Measurements from ENCODE around the gene RALB. TPM values are rescaled to one million over a fixed set of nuclear protein-coding genes. Genes with fewer than 3 reads are reported as not detected.

Gene RALB
- total and polyA plus RNA-seq, 2 of the 4 experiments (the other 2 are of a cell fraction): 53.6 to 54.7 TPM

DNA sequence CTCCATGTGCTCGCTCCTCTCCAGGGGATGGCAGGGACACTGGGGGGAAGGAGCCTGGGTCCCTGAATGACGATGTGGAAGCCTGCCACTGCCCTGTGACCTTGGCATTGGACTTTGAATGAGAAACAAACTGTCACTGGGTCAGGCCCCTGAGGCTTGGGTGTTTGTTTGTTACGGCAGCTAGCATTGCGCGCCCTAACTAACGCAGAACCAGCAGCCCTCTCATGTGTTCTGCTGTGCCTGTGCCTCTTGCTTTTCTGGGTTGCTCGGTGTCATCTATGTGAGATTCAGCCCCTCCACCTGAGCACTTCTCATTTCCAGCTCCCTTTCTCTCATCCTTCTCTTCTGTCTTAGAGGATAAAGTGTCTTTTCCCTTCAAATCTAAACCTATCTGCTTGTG is 69.7 kb downstream of the RALB start:
- no peak overlapping the region for H2BK120ac ChIP-seq (ENCODE audit: low read depth, low read length)
- no peak overlapping the region for H2AK5ac ChIP-seq (ENCODE audit: low read depth, low read length)
- H2BK5ac ChIP-seq (ENCODE audit: low read depth, low read length, poor library complexity, severe bottlenecking): no peak overlapping the region
- H2BK15ac ChIP-seq (ENCODE audit: low read depth, low read length): no peak overlapping the region
- no peak overlapping the region for H4K91ac ChIP-seq (ENCODE audit: insufficient read depth, low read depth, low read length)
- no peak overlapping the region for H3K9ac ChIP-seq (ENCODE audit: low read depth, low read length)
- no peak overlapping the region for H3K4ac ChIP-seq (ENCODE audit: low read depth, low read length)
- H3K18ac ChIP-seq (ENCODE audit: low read depth, low read length): no peak overlapping the region
- WGBS, 2 experiments (ENCODE audit: extremely low coverage in 2 of 2, insufficient read length in 1 of 2): 91% methylated on average over 5 of the region's 7 CpGs; no CpG with 5 or more reads in 1 of the 2 experiments
- no peak overlapping the region for H4K5ac ChIP-seq (ENCODE audit: low read depth, low read length)
- no peak for DNase-seq
- H3K9me3 ChIP-seq (ENCODE audit: control insufficient read depth, insufficient read depth, low read length): no peaks in the 10 kb centered on the region
- H4K8ac ChIP-seq (ENCODE audit: low read depth in 2 of 2, low read length in 2 of 2): no peak overlapping the region
- dilution Hi-C loops (cut with HindIII; ENCODE audit: low sequenced_read_pairs, unreplicated experiment): no loop called here
- no peak overlapping the region for H3K14ac ChIP-seq (replicated peaks; ENCODE audit: low read depth, low read length)
- H3K56ac ChIP-seq (ENCODE audit: extremely low read depth, insufficient read depth, low read length): no peak overlapping the region
- ATAC-seq (ENCODE audit: low read depth): no peak
- no peak overlapping the region for H3K4me2 ChIP-seq (ENCODE audit: low read depth, low read length)
- TF ChIP-seq RAD21 (IDR thresholded peaks at IDR 0.05; ENCODE audit: low read length) (no peak), RCOR1 (IDR thresholded peaks at IDR 0.05; ENCODE audit: insufficient replicate concordance, low read length) (no peak), RFX5 (IDR thresholded peaks at IDR 0.05; ENCODE audit: low read depth, low read length) (no peak), BHLHE40 (IDR thresholded peaks at IDR 0.05; ENCODE audit: low read depth, low read length) (no peak), CTCF (conservative IDR thresholded peaks at IDR 0.05; ENCODE audit: low read depth, low read length) (no peak), MXI1 (IDR thresholded peaks at IDR 0.05; ENCODE audit: borderline replicate concordance, low read depth, low read length) (no peak), MAFK (IDR thresholded peaks at IDR 0.05; ENCODE audit: low read depth, low read length) (no peak), SMC3 (IDR thresholded peaks at IDR 0.05; ENCODE audit: low read depth, low read length) (no peak), MAZ (IDR thresholded peaks at IDR 0.05; ENCODE audit: borderline replicate concordance, low read depth, low read length) (no peak), CHD1 (IDR thresholded peaks at IDR 0.05; ENCODE audit: low read depth, low read length) (no peak), NFE2L2 (IDR thresholded peaks at IDR 0.05; ENCODE audit: low read depth, low read length) (no peak), USF2 (IDR thresholded peaks at IDR 0.05; ENCODE audit: low read depth, low read length) (no peak), FOS (IDR thresholded peaks at IDR 0.05; ENCODE audit: low read depth, low read length) (no peak), CEBPB (IDR thresholded peaks at IDR 0.05; ENCODE audit: low read depth, low read length) (no peak), POLR2A (IDR thresholded peaks at IDR 0.05; ENCODE audit: low read depth, low read length) (no peak)
- TF ChIP-seq, protein P1, sequence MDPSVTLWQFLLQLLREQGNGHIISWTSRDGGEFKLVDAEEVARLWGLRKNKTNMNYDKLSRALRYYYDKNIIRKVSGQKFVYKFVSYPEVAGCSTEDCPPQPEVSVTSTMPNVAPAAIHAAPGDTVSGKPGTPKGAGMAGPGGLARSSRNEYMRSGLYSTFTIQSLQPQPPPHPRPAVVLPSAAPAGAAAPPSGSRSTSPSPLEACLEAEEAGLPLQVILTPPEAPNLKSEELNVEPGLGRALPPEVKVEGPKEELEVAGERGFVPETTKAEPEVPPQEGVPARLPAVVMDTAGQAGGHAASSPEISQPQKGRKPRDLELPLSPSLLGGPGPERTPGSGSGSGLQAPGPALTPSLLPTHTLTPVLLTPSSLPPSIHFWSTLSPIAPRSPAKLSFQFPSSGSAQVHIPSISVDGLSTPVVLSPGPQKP (IDR thresholded peaks at IDR 0.05; ENCODE audit: borderline replicate concordance, low read depth, low read length): no peak
- no peak overlapping the region for H3K23ac ChIP-seq (ENCODE audit: low read depth, low read length)
- H3K9me1 ChIP-seq (ENCODE audit: insufficient read depth, low read length): no peaks in the 10 kb centered on the region
- ChIA-PET CTCF (interaction anchor here (1.2 kb wide), 1 partner anchor 9 kb away, joined by 3 read pairs; no protein-coding TSS in a partner anchor), POLR2A (ENCODE audit: unreplicated experiment) (no interaction called here)
- no peak overlapping the region for H2AFZ ChIP-seq (replicated peaks; ENCODE audit: low read length, poor library complexity)
- peaks cover 55% of the 10 kb centered on the region for H3K27me3 ChIP-seq (ENCODE audit: control insufficient read depth, insufficient read depth, low read length)
- H2BK20ac ChIP-seq (ENCODE audit: low read depth, low read length): no peak overlapping the region
- in situ Hi-C loops (cut with MboI; ENCODE audit: low sequenced_read_pairs): no loop called here
- no peaks in the 10 kb centered on the region for H3K36me3 ChIP-seq (ENCODE audit: control insufficient read depth, insufficient read depth, low read length)
- intact Hi-C loops (cut with micrococcal nuclease): no loop called here
- no peaks in the 10 kb centered on the region for H4K20me1 ChIP-seq (ENCODE audit: insufficient read depth, low read length)
- no TSS peak for BruUV-seq (replicated peaks)
- H2AK9ac ChIP-seq (replicated peaks; ENCODE audit: low read depth, low read length, poor library complexity): no peak overlapping the region
- H3K79me1 ChIP-seq (ENCODE audit: low read depth in 1 of 2, low read length in 2 of 2): no peaks in the 10 kb centered on the region
- H3K4me3 ChIP-seq (ENCODE audit: insufficient read depth, low read depth, low read length): no peak overlapping the region
- H3K4me1 ChIP-seq (ENCODE audit: control insufficient read depth, insufficient read depth, low read length): peaks cover 3% of the 10 kb centered on the region; the same call in 1 of the 2 replicates
- H3K27ac ChIP-seq (ENCODE audit: insufficient read depth, low read length): no peak overlapping the region
